SK-N-SH (cell line): Measurements from ENCODE around the gene HIF1A. TPM values are rescaled to one million over a fixed set of nuclear protein-coding genes. Genes with fewer than 3 reads are reported as not detected.
"Not testable (repeated sequence)": the region's sequence is repeated elsewhere in the genome, so short reads cannot be mapped to it uniquely, and the experiment has no call there.

ENCODE experiments used
- CTCF ChIA-PET: fragments of 300-600, 350-600 bp; formaldehyde crosslinking; extraction: SDS; loops from one replicate; lab custom pipeline; 2021; lab: Yijun Ruan, JAX
- POLR2A ChIA-PET: fragments of 350-600 bp; sonication (Branson Sonifier 250); formaldehyde crosslinking; extraction: SDS; loops from one replicate; lab custom pipeline; 2020; ENCODE audit warnings: antibody characterized with exemption, inconsistent platforms; lab: Yijun Ruan, JAX
- DNase-seq: peaks from one replicate; pipeline ENCODE4 v3.0.0; 2012
- H2AFZ ChIP-seq: fragments of 200-600 bp; sonication (generic); 2 replicates; pipeline ENCODE4 v1.8.1; 2016; ENCODE audit warnings: antibody characterized with exemption, mild to moderate bottlenecking, low read depth
- H3F3A ChIP-seq: fragments of 200-600 bp; sonication (generic); replicated peaks from 2 replicates; pipeline ENCODE3; 2016; ENCODE audit warnings: antibody characterized with exemption, mild to moderate bottlenecking; ENCODE audit not compliant: insufficient read depth
- H3K27ac ChIP-seq, 2 experiments: fragments of 200-500 bp in 1 of 2; fragments of 200-600 bp in 1 of 2; sonication (Bioruptor generic) in 1 of 2; sonication (generic), shearing (Covaris generic) in 1 of 2; 2 replicates each; pipeline versions ENCODE4 v1.5.1 to v1.6.1; 2014 to 2016; ENCODE audit warnings: low read depth in 2 of 2, inconsistent platforms in 1 of 2, low read length in 1 of 2, mild to moderate bottlenecking in 1 of 2, mixed read lengths in 1 of 2
- H3K27me3 ChIP-seq: fragments of 200-600 bp; sonication (generic), shearing (Covaris generic); 2 replicates; pipeline ENCODE4 v1.6.1; 2016; ENCODE audit warnings: mixed run types; ENCODE audit not compliant: insufficient read depth
- H3K36me3 ChIP-seq, 2 experiments: fragments of 200-500 bp in 1 of 2; fragments of 200-600 bp in 1 of 2; sonication (Bioruptor generic) in 1 of 2; sonication (generic) in 1 of 2; replicated peaks in 1 of 2; 2 replicates each; pipeline versions ENCODE3 to v1.5.1; 2014 to 2016; ENCODE audit warnings: low read length in 1 of 2, mild to moderate bottlenecking in 1 of 2; ENCODE audit not compliant: insufficient read depth in 2 of 2, control insufficient read depth in 1 of 2
- H3K4me1 ChIP-seq, 2 experiments: fragments of 200-500 bp in 1 of 2; fragments of 200-600 bp in 1 of 2; sonication (Bioruptor generic) in 1 of 2; sonication (generic), shearing (Covaris generic) in 1 of 2; 2 replicates each; pipeline versions ENCODE4 v1.5.1 to v1.6.1; 2014 to 2016; ENCODE audit warnings: low read depth in 1 of 2, low read length in 1 of 2, mixed run types in 1 of 2; ENCODE audit not compliant: insufficient read depth in 2 of 2, control insufficient read depth in 1 of 2
- H3K4me2 ChIP-seq: fragments of 200-600 bp; sonication (generic), shearing (Covaris generic); 2 replicates; pipeline ENCODE4 v1.6.1; 2017; ENCODE audit warnings: mixed run types
- H3K4me3 ChIP-seq, 2 experiments: fragments of 200-500 bp in 1 of 2; fragments of 200-600 bp in 1 of 2; sonication (Bioruptor generic) in 1 of 2; sonication (generic), shearing (Covaris generic) in 1 of 2; 2 replicates each; pipeline versions ENCODE4 v1.5.1 to v1.8.1; 2014 to 2016; ENCODE audit warnings: low read depth in 2 of 2, inconsistent platforms in 1 of 2, low read length in 1 of 2, mild to moderate bottlenecking in 1 of 2, mixed read lengths in 1 of 2, moderate library complexity in 1 of 2
- H3K79me2 ChIP-seq: fragments of 200-600 bp; sonication (generic); 2 replicates; pipeline ENCODE4 v1.8.1; 2017; ENCODE audit warnings: mild to moderate bottlenecking; ENCODE audit not compliant: insufficient read depth
- H3K9ac ChIP-seq: fragments of 200-600 bp; sonication (generic); 2 replicates; pipeline ENCODE4 v1.6.1; 2017; ENCODE audit warnings: mixed run types
- H3K9me2 ChIP-seq: fragments of 200-600 bp; sonication (generic); 2 replicates; pipeline ENCODE4 v1.6.1; 2017; ENCODE audit warnings: mixed run types
- H3K9me3 ChIP-seq: fragments of 200-600 bp; sonication (generic); 2 replicates; pipeline ENCODE4 v1.6.1; 2017; ENCODE audit warnings: mixed run types, mild to moderate bottlenecking, moderate library complexity
- H4K20me1 ChIP-seq: fragments of 200-600 bp; sonication (generic); 2 replicates; pipeline ENCODE4 v1.6.1; 2017; ENCODE audit warnings: mild to moderate bottlenecking, mixed run types; ENCODE audit not compliant: insufficient read depth
- FOSL2 ChIP-seq: IDR thresholded peaks from 2 replicates; pipeline ENCODE4 v1.4.0; 2012; ENCODE audit warnings: low read depth, mild to moderate bottlenecking, moderate library complexity, borderline replicate concordance
- FOXJ3 ChIP-seq: sonication (generic); formaldehyde crosslinking; IDR thresholded peaks from 2 replicates; pipeline ENCODE4 v1.5.1; 2020; ENCODE audit warnings: mild to moderate bottlenecking, missing genetic modification reagents
- JUND ChIP-seq: IDR thresholded peaks from 2 replicates; pipeline ENCODE4 v1.4.0; 2012
- NFIC ChIP-seq: IDR thresholded peaks from 2 replicates; pipeline ENCODE4 v1.4.0; 2012; ENCODE audit warnings: borderline replicate concordance
- NRF1 ChIP-seq: IDR thresholded peaks from 2 replicates; pipeline ENCODE4 v1.6.1; 2012; ENCODE audit warnings: low read depth, mild to moderate bottlenecking, low read length
- POLR2AphosphoS5 ChIP-seq: IDR thresholded peaks from 2 replicates; pipeline ENCODE4 v1.6.1; 2012; ENCODE audit warnings: low read depth, low read length
- RFX5 ChIP-seq: IDR thresholded peaks from 2 replicates; pipeline ENCODE4 v1.6.1; 2012; ENCODE audit warnings: mild to moderate bottlenecking, improper control_type of control experiment, low read length
- RXRA ChIP-seq: IDR thresholded peaks from 2 replicates; pipeline ENCODE4 v1.4.0; 2012; ENCODE audit warnings: low read depth, mild to moderate bottlenecking, borderline replicate concordance
- SIN3A ChIP-seq: IDR thresholded peaks from 2 replicates; pipeline ENCODE4 v1.6.1; 2012; ENCODE audit warnings: low read depth, mild to moderate bottlenecking, low read length, moderate library complexity, borderline replicate concordance
- TAF1 ChIP-seq: IDR thresholded peaks from 2 replicates; pipeline ENCODE4 v1.6.1; 2012; ENCODE audit warnings: low read depth, mild to moderate bottlenecking, low read length, moderate library complexity, borderline replicate concordance
- TCF12 ChIP-seq: IDR thresholded peaks from 2 replicates; pipeline ENCODE4 v1.4.0; 2012
- TEAD4 ChIP-seq: IDR thresholded peaks from 2 replicates; pipeline ENCODE4 v1.4.0; 2012; ENCODE audit warnings: mild to moderate bottlenecking, borderline replicate concordance; ENCODE audit not compliant: insufficient read depth
- WGBS: methylation state at CpG from one replicate; pipeline ENCODE4 v1.1.6; 2017; ENCODE audit warnings: low lambda C conversion rate; 5-methylcytosine and 5-hydroxymethylcytosine counted together
- polyA plus RNA-seq, 3 experiments: library from polyadenylated mRNA; depleted of rRNA; stranded (reverse); fragments of >200 nt; gene quantifications; 2 replicates each; pipeline ENCODE4 v1.2.3, GENCODE V29; 2012
- TF ChIP-seq, protein P1 (sequence below): fragments of 150-350 bp; IDR thresholded peaks from 2 replicates; pipeline ENCODE4 v1.6.1; 2016; ENCODE audit warnings: mild to moderate bottlenecking, low read depth, low read length
- TF ChIP-seq, protein P2 (sequence below): IDR thresholded peaks from 2 replicates; pipeline ENCODE4 v1.4.0; 2012; ENCODE audit warnings: low read depth, borderline replicate concordance
- TF ChIP-seq, protein P3 (sequence below): IDR thresholded peaks from 2 replicates; pipeline ENCODE4; 2012
- TF ChIP-seq, protein P4 (sequence below): fragments of 200-600 bp; sonication (generic); IDR thresholded peaks from 2 replicates; pipeline ENCODE4 v1.6.1; 2017; ENCODE audit warnings: antibody characterized with exemption, mild to moderate bottlenecking, moderate library complexity
- TF ChIP-seq, protein P5 (sequence below): IDR thresholded peaks from 2 replicates; pipeline ENCODE4 v1.4.0; 2012; ENCODE audit warnings: low read depth
- TF ChIP-seq, protein P6 (sequence below): fragments of 150-350 bp; IDR thresholded peaks from 2 replicates; pipeline ENCODE4 v1.6.1; 2017; ENCODE audit warnings: antibody characterized with exemption, low read length, low read depth, borderline replicate concordance

HIF1A gene
- polyA plus RNA-seq, 1 of the 3 experiments (the other 2 are of a cell fraction): 20.8 TPM

DNA sequence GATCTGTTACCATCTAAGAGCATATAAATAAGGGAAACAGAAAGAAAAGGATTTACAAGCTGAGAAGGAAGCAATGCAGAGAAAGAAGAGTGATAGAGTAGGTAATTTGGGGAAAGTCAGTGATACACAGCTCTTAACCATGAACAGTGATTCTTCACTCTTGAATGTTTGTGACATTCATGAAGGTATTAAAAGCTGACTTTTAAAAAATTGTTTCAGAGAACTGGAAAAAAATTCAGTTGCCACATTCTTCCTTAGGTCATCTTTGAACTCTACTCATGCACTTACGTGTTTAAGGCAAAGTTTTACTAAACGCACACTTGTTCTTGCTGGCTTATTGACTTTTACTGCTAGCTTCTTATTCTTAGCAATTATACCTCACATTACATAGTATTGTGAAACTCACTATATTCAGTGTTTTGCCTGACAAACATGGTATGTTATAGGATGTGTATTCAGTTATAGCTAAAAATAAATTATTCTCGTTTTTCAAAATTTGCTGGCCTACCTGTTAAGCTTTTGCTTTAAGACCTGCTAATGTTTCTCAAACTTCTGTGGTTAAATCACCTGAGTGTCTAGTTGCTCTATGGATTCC, 10.9 kb downstream of the HIF1A start:
- POLR2A ChIA-PET: interaction anchor here (1.3 kb wide), 1 partner anchor 11 kb away, joined by 3 read pairs; the partner anchor contains the start of gene HIF1A

DNA sequence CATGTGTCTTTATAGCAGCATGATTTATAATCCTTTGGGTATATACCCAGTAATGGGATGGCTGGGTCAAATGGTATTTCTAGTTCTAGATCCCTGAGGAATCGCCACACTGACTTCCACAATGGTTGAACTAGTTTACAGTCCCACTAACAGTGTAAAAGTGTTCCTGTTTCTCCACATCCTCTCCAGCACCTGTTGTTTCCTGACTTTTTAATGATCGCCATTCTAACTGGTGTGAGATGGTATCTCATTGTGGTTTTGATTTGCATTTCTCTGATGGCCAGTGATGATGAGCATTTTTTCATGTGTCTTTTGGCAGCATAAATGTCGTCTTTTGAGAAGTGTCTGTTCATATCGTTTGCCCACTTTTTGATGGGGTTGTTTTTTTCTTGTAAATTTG, 12.5 kb downstream of the HIF1A start:
- DNase-seq, H3K4me3 ChIP-seq, H3K27ac ChIP-seq, H3K9me3 ChIP-seq, CTCF ChIA-PET, H3K9me2 ChIP-seq, H3K4me2 ChIP-seq, H3K36me3 ChIP-seq, H3K9ac ChIP-seq, H3K27me3 ChIP-seq, POLR2A ChIA-PET, H2AFZ ChIP-seq: not testable (repeated sequence)
- Histone ChIP-seq H3F3A (peaks cover 19% of the 10 kb centered on the region), H3K79me2 (peaks cover 100% of the 10 kb centered on the region), H3K4me1 (peaks cover 10 to 25% of the 10 kb centered on the region in 2 experiments; a peak in 3 of 4 replicates), H4K20me1 (peaks cover 90% of the 10 kb centered on the region)
- 96% methylated on average over 3 of the region's 4 CpGs for WGBS

More for the DNA sequence above, 10.9 kb downstream of the HIF1A start:
- TF ChIP-seq, protein P1, sequence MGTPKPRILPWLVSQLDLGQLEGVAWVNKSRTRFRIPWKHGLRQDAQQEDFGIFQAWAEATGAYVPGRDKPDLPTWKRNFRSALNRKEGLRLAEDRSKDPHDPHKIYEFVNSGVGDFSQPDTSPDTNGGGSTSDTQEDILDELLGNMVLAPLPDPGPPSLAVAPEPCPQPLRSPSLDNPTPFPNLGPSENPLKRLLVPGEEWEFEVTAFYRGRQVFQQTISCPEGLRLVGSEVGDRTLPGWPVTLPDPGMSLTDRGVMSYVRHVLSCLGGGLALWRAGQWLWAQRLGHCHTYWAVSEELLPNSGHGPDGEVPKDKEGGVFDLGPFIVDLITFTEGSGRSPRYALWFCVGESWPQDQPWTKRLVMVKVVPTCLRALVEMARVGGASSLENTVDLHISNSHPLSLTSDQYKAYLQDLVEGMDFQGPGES: no peak
- TF ChIP-seq SIN3A: no peak
- no peak for TF ChIP-seq RXRA
- TF ChIP-seq, protein P2, sequence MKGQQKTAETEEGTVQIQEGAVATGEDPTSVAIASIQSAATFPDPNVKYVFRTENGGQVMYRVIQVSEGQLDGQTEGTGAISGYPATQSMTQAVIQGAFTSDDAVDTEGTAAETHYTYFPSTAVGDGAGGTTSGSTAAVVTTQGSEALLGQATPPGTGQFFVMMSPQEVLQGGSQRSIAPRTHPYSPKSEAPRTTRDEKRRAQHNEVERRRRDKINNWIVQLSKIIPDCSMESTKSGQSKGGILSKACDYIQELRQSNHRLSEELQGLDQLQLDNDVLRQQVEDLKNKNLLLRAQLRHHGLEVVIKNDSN: no peak
- TF ChIP-seq TEAD4: no peak
- no peak for TF ChIP-seq FOXJ3 (CRISPR knock-in tag)
- TF ChIP-seq, protein P3, sequence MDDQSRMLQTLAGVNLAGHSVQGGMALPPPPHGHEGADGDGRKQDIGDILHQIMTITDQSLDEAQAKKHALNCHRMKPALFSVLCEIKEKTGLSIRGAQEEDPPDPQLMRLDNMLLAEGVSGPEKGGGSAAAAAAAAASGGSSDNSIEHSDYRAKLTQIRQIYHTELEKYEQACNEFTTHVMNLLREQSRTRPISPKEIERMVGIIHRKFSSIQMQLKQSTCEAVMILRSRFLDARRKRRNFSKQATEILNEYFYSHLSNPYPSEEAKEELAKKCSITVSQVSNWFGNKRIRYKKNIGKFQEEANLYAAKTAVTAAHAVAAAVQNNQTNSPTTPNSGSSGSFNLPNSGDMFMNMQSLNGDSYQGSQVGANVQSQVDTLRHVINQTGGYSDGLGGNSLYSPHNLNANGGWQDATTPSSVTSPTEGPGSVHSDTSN: no peak
- TF ChIP-seq NFIC: no peak
- TF ChIP-seq, protein P4, sequence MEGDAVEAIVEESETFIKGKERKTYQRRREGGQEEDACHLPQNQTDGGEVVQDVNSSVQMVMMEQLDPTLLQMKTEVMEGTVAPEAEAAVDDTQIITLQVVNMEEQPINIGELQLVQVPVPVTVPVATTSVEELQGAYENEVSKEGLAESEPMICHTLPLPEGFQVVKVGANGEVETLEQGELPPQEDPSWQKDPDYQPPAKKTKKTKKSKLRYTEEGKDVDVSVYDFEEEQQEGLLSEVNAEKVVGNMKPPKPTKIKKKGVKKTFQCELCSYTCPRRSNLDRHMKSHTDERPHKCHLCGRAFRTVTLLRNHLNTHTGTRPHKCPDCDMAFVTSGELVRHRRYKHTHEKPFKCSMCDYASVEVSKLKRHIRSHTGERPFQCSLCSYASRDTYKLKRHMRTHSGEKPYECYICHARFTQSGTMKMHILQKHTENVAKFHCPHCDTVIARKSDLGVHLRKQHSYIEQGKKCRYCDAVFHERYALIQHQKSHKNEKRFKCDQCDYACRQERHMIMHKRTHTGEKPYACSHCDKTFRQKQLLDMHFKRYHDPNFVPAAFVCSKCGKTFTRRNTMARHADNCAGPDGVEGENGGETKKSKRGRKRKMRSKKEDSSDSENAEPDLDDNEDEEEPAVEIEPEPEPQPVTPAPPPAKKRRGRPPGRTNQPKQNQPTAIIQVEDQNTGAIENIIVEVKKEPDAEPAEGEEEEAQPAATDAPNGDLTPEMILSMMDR: no peak
- no peak for TF ChIP-seq RFX5
- TF ChIP-seq TCF12: no peak
- no peak for TF ChIP-seq FOSL2
- TF ChIP-seq NRF1: no peak
- TF ChIP-seq TAF1: no peak
- TF ChIP-seq, protein P5, sequence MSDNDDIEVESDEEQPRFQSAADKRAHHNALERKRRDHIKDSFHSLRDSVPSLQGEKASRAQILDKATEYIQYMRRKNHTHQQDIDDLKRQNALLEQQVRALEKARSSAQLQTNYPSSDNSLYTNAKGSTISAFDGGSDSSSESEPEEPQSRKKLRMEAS: no peak
- no peak for TF ChIP-seq POLR2AphosphoS5
- TF ChIP-seq JUND: no peak
- TF ChIP-seq, protein P6, sequence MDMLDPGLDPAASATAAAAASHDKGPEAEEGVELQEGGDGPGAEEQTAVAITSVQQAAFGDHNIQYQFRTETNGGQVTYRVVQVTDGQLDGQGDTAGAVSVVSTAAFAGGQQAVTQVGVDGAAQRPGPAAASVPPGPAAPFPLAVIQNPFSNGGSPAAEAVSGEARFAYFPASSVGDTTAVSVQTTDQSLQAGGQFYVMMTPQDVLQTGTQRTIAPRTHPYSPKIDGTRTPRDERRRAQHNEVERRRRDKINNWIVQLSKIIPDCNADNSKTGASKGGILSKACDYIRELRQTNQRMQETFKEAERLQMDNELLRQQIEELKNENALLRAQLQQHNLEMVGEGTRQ: no peak
- CTCF ChIA-PET: interaction anchor here (0.9 to 2.0 kb wide), 3 partner anchors 23 to 230 kb away, joined by 3 to 5 read pairs (median 3); no protein-coding TSS in a partner anchor
- H3F3A ChIP-seq: peaks cover 19% of the 10 kb centered on the region
- H3K36me3 ChIP-seq: peaks cover 0 to 10% of the 10 kb centered on the region in 2 experiments
- no peak overlapping the region for H3K9ac ChIP-seq
- H3K4me2 ChIP-seq: no peak overlapping the region
- peaks cover 90% of the 10 kb centered on the region for H4K20me1 ChIP-seq
- DNase-seq: no peak
- H2AFZ ChIP-seq: no peak overlapping the region
- H3K4me1 ChIP-seq: peaks cover 2 to 16% of the 10 kb centered on the region in 2 experiments; a peak in 3 of 4 replicates
- H3K27ac ChIP-seq: no peak overlapping the region; a peak in 1 of 4 replicates
- H3K79me2 ChIP-seq: peaks cover 100% of the 10 kb centered on the region
- 88% methylated on average over 3 of the region's 3 CpGs for WGBS
- H3K9me3 ChIP-seq: no peaks in the 10 kb centered on the region
- H3K4me3 ChIP-seq: no peak overlapping the region
- H3K9me2 ChIP-seq: no peaks in the 10 kb centered on the region
- H3K27me3 ChIP-seq: no peaks in the 10 kb centered on the region
